Measurements from ENCODE around the gene NRSN2. TPM values are rescaled to one million over a fixed set of nuclear protein-coding genes. Genes with fewer than 3 reads are reported as not detected.
"Not testable (repeated sequence)": the region's sequence is repeated elsewhere in the genome, so short reads cannot be mapped to it uniquely, and the experiment has no call there.

The NRSN2 gene
- polyA plus RNA-seq, 6 donors from 2014 or later = 4.7 to 9.8 (median 8.2) TPM

DNA sequence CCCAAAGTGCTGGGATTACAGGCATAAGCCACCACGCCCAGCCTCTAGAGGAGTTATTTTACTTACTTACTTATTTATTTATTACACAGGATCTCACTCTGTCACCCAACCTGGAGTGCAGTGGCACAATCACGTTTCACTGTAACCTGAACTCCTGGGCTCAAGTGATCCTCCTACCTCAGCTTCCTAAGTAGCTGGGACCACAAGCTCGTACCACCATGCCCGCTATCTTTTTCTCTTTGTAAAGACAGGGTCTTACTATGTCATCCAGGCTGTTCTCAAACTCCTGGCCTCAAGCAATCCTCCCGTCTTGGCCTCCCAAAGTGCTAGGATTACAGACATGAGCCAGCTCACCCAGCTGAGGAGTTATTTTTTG lies 32.0 kb downstream of the NRSN2 start:
- no peak for ATAC-seq (ENCODE audit: low read depth in 2 of 2)
- Mint-ChIP-seq H3K4me3 (peak overlapping the region in 3 of 8 donors; percentile 87 to 88 (median 88)), H3K36me3 (no peaks in the 10 kb centered on the region), H3K27me3 (no peaks in the 10 kb centered on the region), H3K27ac (peak overlapping the region in 1 of 6 donors; percentile 4), H3K4me1 (peaks cover 3 to 22% (median 13%) of the 10 kb centered on the region in 3 donors), H3K9me3 (no peaks in the 10 kb centered on the region)
- DNase-seq = no peak

DNA sequence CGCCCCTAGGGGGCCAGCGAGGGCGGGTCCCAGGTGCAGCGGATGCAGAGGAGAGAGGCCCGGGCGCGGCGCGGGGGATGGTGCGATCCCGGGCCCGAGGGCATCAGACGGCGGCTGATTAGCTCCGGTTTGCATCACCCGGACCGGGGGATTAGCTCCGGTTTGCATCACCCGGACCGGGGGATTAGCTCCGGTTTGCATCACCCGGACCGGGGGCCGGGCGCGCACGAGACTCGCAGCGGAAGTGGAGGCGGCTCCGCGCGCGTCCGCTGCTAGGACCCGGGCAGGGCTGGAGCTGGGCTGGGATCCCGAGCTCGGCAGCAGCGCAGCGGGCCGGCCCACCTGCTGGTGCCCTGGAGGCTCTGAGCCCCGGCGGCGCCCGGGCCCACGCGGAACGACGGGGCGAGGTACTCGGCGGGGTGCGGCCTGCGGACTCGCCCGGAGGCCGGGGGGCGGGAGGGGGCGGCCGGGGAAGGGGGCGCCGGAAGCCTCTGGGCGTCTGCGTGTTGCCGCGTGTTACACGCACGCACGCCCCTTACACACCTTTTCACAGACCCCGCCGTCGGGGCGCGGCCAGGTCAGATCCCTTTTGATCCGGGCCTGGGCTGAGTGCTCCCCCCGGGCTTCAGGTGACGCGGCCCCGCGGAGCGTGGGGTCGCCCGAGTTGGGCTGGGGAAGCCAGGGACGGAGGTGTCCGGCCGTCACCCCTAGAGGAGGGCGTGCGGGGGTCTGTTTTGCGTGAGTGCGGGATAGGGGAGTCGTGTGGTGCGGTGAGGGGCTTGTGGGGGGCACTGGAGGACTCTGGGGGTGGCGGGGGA lies 34.1 kb downstream of the NRSN2 start:
- no peaks in the 10 kb centered on the region for H3K27me3 Mint-ChIP-seq
- H3K36me3 Mint-ChIP-seq = peaks cover 0 to 4% of the 10 kb centered on the region in 2 donors
- H3K27ac Mint-ChIP-seq = peak overlapping the region in 5 of 6 donors; percentile 33 to 93 (median 71)
- peaks cover 6 to 34% (median 15%) of the 10 kb centered on the region in 3 donors for H3K4me1 Mint-ChIP-seq
- H3K4me3 Mint-ChIP-seq = peak overlapping the region; percentile 87 to 95 (median 90)
- peak; percentile 67 for DNase-seq
- ATAC-seq (ENCODE audit: low read depth in 2 of 2) = peak; percentile 54 to 57
- no peaks in the 10 kb centered on the region for H3K9me3 Mint-ChIP-seq

- Mint-ChIP-seq H3K9me3 (no peaks in the 10 kb centered on the region), H3K4me3 (peak overlapping the region; percentile 83 to 93 (median 90)), H3K27me3 (no peaks in the 10 kb centered on the region), H3K36me3 (peaks cover 0 to 4% of the 10 kb centered on the region in 2 donors), H3K27ac (peak overlapping the region in 4 of 6 donors; percentile 47 to 71 (median 56)), H3K4me1 (peaks cover 6 to 34% (median 15%) of the 10 kb centered on the region in 3 donors)
- peak; percentile 72 for DNase-seq
- peak; percentile 64 to 65 for ATAC-seq (ENCODE audit: low read depth in 2 of 2)
Observed at GRCh38 chr20:381581-382290, 34.8 kb downstream of the NRSN2 start.

- no peaks in the 10 kb centered on the region for H3K27me3 Mint-ChIP-seq
- no peaks in the 10 kb centered on the region for H3K9me3 Mint-ChIP-seq
- DNase-seq (no peak), ATAC-seq (ENCODE audit: low read depth in 2 of 2) (peak in 1 of 2 donors; percentile 0)
- H3K36me3 Mint-ChIP-seq = peaks cover 0 to 4% of the 10 kb centered on the region in 2 donors
- H3K4me3 Mint-ChIP-seq = peak overlapping the region; percentile 83 to 93 (median 90)
- peak overlapping the region in 4 of 6 donors; percentile 47 to 71 (median 62) for H3K27ac Mint-ChIP-seq
- H3K4me1 Mint-ChIP-seq = peaks cover 6 to 34% (median 15%) of the 10 kb centered on the region in 3 donors
Observed at GRCh38 chr20:382291-383115, 35.6 kb downstream of the NRSN2 start.

DNA sequence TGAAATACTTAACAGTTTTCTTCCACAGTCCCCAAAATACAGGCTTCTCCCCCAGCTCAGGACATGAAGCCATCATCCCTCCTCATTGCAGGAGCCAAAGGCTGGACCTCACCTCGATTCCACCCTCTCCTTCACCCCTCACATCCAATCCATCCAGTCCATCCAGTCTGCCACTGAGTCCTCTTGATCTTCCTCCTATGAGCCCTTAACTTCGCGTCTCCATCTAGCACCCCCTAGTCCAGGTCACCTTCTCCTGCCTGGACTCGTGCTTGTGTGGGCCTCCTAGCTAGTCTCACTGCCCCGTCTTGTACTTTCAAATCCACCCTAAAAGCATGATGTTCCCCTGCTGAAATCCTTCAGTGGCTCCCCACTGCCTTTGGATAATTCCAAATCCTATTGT lies 37.0 kb downstream of the NRSN2 start:
- H3K4me1 Mint-ChIP-seq = peaks cover 11 to 34% (median 15%) of the 10 kb centered on the region in 3 donors
- H3K9me3 Mint-ChIP-seq = no peaks in the 10 kb centered on the region
- no peaks in the 10 kb centered on the region for H3K27me3 Mint-ChIP-seq
- H3K27ac Mint-ChIP-seq = peak overlapping the region in 4 of 6 donors; percentile 0 to 78 (median 40)
- ATAC-seq (ENCODE audit: low read depth in 2 of 2) = no peak
- H3K36me3 Mint-ChIP-seq = peaks cover 9% of the 10 kb centered on the region in 2 donors
- H3K4me3 Mint-ChIP-seq = peak overlapping the region in 2 of 8 donors; percentile 24 to 87
- no peak for DNase-seq

GRCh38 chr20:384723-385122 lies 37.8 kb downstream of the NRSN2 start:
- H3K9me3 Mint-ChIP-seq = no peaks in the 10 kb centered on the region
- DNase-seq (no peak), ATAC-seq (ENCODE audit: low read depth in 2 of 2) (no peak)
- H3K4me3 Mint-ChIP-seq = peak overlapping the region in 1 of 8 donors; percentile 87
- no peaks in the 10 kb centered on the region for H3K27me3 Mint-ChIP-seq
- H3K4me1 Mint-ChIP-seq = peaks cover 11 to 34% (median 15%) of the 10 kb centered on the region in 3 donors
- peaks cover 9 to 12% of the 10 kb centered on the region in 2 donors for H3K36me3 Mint-ChIP-seq
- peak overlapping the region in 3 of 6 donors; percentile 0 to 42 (median 19) for H3K27ac Mint-ChIP-seq

GRCh38 chr20:385448-385847 lies 38.5 kb downstream of the NRSN2 start:
- Mint-ChIP-seq H3K27ac (peak overlapping the region in 1 of 6 donors; percentile 82), H3K4me3 (no peak overlapping the region), H3K9me3 (no peaks in the 10 kb centered on the region), H3K4me1 (peaks cover 11 to 27% (median 15%) of the 10 kb centered on the region in 3 donors), H3K36me3 (peaks cover 9 to 12% of the 10 kb centered on the region in 2 donors), H3K27me3 (no peaks in the 10 kb centered on the region)
- ATAC-seq (ENCODE audit: low read depth in 2 of 2) = no peak
- DNase-seq = no peak

DNA sequence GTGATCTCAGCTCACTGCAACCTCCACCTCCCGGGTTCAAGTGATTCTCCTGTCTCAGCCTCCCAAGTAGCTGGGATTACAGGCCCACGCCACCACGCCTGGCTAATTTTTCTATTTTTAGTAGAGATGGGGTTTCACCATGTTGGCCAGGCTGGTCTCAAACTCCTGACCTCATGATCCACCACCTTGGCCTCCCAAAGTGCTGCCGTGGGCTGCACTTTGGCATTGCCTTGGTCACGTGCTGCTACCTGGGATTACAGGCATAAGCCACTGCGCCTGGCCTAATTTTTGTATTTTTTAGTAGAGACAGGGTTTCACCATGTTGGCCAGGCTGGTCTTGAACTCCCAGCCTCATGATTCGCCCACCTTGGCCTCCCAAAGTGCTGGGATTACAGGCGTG lies 39.7 kb downstream of the NRSN2 start:
- not testable (repeated sequence) for DNase-seq; ATAC-seq (ENCODE audit: low read depth in 2 of 2); H3K4me3 Mint-ChIP-seq; H3K27ac Mint-ChIP-seq; H3K27me3 Mint-ChIP-seq; H3K9me3 Mint-ChIP-seq
- Mint-ChIP-seq H3K36me3 (peaks cover 9 to 12% of the 10 kb centered on the region in 2 donors), H3K4me1 (peaks cover 11 to 27% (median 19%) of the 10 kb centered on the region in 3 donors)

- DNase-seq (no peak), ATAC-seq (ENCODE audit: low read depth in 2 of 2) (no peak)
- peaks cover 9 to 12% of the 10 kb centered on the region in 2 donors for H3K36me3 Mint-ChIP-seq
- peaks cover 11 to 21% (median 19%) of the 10 kb centered on the region in 3 donors for H3K4me1 Mint-ChIP-seq
- H3K27me3 Mint-ChIP-seq = no peaks in the 10 kb centered on the region
- peak overlapping the region in 1 of 6 donors; percentile 54 for H3K27ac Mint-ChIP-seq
- H3K9me3 Mint-ChIP-seq = no peaks in the 10 kb centered on the region
- no peak overlapping the region for H3K4me3 Mint-ChIP-seq
Observed at GRCh38 chr20:387520-387919, 40.6 kb downstream of the NRSN2 start.

DNA sequence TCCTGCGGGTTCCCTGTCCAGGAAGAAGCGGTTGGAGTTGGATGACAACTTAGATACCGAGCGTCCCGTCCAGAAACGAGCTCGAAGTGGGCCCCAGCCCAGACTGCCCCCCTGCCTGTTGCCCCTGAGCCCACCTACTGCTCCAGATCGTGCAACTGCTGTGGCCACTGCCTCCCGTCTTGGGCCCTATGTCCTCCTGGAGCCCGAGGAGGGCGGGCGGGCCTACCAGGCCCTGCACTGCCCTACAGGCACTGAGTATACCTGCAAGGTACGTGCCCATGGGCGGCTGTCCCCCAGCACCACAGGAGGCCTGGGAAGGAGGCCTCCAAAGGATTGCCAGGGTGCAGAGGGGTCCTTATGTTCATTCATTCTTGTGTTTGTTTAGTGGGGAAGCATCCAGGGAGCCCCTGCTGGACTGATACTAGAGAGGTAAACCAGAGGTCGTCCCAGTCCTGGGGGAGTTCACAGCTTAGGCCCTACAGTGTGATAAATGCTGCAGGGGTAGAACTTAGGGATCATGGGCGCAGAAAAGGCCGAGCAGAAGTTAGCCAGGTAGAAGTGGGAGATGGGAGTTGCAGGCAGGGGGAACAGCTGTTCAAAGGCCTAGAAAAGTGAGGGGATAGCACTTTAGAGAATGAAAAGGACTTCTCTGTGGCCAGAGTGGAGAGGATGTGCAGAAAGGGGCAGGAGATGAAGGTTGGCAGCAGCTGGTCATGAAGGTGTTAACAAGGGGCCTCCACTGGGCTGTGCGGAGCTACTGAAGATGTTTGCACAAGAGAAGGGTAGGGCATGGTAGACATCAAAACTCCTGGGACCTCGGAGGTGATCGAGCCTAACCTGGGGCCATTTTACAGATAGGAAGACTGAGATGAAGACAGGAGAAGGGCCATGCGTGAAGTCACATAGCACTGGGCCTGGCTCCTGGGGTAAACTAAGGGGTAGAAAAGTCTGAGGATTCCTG lies 41.4 kb downstream of the NRSN2 start:
- peaks cover 12 to 17% of the 10 kb centered on the region in 2 donors for H3K36me3 Mint-ChIP-seq
- peak overlapping the region in 1 of 8 donors; percentile 66 for H3K4me3 Mint-ChIP-seq
- no peaks in the 10 kb centered on the region for H3K27me3 Mint-ChIP-seq
- peak overlapping the region in 2 of 6 donors; percentile 32 to 54 for H3K27ac Mint-ChIP-seq
- ATAC-seq (ENCODE audit: low read depth in 2 of 2) = no peak
- peaks cover 8 to 16% (median 13%) of the 10 kb centered on the region in 3 donors for H3K4me1 Mint-ChIP-seq
- H3K9me3 Mint-ChIP-seq = no peaks in the 10 kb centered on the region
- DNase-seq = no peak

GRCh38 chr20:389220-389619 lies 42.3 kb downstream of the NRSN2 start:
- Mint-ChIP-seq H3K9me3 (no peaks in the 10 kb centered on the region), H3K4me1 (peaks cover 4 to 9% (median 8%) of the 10 kb centered on the region in 3 donors), H3K36me3 (peaks cover 12 to 22% of the 10 kb centered on the region in 2 donors), H3K4me3 (no peak overlapping the region), H3K27ac (peak overlapping the region in 1 of 6 donors; percentile 41), H3K27me3 (no peaks in the 10 kb centered on the region)
- ATAC-seq (ENCODE audit: low read depth in 2 of 2) (no peak), DNase-seq (no peak)
